ENCODE measurements around the gene ASPSCR1.

Gene ASPSCR1, protein sequence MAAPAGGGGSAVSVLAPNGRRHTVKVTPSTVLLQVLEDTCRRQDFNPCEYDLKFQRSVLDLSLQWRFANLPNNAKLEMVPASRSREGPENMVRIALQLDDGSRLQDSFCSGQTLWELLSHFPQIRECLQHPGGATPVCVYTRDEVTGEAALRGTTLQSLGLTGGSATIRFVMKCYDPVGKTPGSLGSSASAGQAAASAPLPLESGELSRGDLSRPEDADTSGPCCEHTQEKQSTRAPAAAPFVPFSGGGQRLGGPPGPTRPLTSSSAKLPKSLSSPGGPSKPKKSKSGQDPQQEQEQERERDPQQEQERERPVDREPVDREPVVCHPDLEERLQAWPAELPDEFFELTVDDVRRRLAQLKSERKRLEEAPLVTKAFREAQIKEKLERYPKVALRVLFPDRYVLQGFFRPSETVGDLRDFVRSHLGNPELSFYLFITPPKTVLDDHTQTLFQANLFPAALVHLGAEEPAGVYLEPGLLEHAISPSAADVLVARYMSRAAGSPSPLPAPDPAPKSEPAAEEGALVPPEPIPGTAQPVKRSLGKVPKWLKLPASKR

DNA sequence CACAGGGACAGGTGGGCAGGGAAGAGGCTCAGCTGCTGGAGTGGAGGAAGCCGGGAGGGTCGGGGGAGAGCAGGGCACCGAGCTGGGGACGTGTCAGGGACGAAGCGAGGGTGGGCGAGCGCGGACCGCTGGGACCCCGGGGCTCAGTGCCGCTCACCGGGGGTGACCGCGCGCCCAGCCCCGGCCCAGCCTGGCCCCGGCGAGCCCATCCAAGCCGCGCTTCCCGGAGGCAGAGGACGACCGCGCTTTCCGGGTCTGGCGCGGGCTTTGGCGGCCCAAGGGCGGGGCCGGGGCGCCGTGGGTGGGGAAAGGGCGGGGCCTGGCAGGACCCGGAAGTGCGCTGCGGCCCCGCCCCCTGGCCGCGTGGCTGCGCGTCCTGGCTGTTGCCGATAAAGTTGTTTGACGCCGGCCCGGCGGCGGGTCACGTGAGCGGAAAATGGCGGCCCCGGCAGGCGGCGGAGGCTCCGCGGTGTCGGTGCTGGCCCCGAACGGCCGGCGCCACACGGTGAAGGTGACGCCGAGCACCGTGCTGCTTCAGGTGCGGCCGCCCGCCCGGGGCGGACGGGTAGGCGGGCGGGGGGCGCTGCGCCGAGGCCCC is at the start of gene ASPSCR1:
Gene ASPSCR1, plus strand, starts transcription at position 419 of the 598 bp plus-strand sequence. Its CDS starts 18 bp downstream, at position 437.
- H4K20me1 ChIP-seq = peaks cover 43% of the 10 kb centered on the region
- H3K4me3 ChIP-seq = peak within 1 kb of the TSS; percentile 81
- H3K36me3 ChIP-seq = 0 out of 2 replicates have a peak, but pooled peaks cover 4% of the 10 kb centered on the region
- H3K9me3 ChIP-seq = peaks cover 17% of the 10 kb centered on the region
- H3K27ac ChIP-seq = peak within 1 kb of the TSS; percentile 98
- no peak for TF ChIP-seq Cebpa-rat (IDR thresholded peaks at IDR 0.05)
- peaks cover 51% of the 10 kb centered on the region for H3K4me1 ChIP-seq
- H3K4me2 ChIP-seq = peak within 1 kb of the TSS; percentile 99
- peaks cover 34% of the 10 kb centered on the region for H3K27me3 ChIP-seq
- peak within 1 kb of the TSS; percentile 94 for H3K9ac ChIP-seq

DNA sequence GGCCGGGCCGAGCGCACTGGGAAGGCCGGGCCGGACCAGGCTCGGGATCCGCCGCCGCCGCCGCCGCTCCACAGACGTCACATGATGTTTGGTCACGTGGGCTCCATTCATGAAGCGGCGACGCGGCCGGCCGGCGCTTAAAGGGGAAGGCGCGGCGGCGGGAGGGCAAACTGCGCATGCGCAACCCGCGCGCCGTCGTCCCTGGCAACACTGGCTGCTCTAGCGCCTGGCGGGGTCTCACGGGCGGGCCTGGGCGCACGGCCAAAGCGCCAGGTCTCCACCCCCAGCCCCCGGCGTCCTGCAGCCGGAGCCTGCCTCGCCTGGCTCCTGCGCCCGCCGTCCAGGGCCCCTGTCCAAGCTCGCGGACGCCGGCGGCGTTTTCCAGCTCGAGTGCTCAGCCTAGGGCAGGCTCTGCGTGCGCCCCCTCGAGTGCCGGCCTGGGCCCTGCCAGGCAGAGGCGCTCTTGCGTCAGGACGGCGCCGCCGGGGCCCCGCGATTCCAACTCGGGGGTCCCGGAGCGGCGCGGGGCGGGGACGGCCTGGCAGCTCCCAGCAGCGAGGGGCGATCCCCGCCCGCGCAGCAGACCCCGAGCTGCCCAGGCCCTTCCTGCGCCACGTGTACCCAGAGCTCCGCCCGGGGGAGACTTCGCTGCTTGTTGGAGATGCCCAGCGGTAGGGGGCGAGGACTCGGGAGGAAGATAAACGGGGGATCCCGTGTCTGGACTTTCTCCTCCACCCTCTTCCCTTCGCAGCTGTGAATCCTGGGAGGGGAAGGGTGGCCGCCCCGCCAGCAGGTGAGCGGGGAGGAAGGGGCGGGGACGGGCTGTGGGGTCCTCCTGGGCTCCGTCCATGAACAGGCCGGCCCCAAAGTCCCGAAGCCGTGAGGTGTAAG is 49.5 kb upstream of the ASPSCR1 start, which contains the start of gene MAFG:
Gene MAFG, minus strand, starts transcription at position 83 of the 891 bp plus-strand sequence. CDS start 4,550 bp downstream, outside the sequence.
- peaks cover 19% of the 10 kb centered on the region for H3K27me3 ChIP-seq
- TF ChIP-seq Cebpa-rat (IDR thresholded peaks at IDR 0.05) = no peak
- H3K9ac ChIP-seq = peak within 1 kb of the TSS; percentile 91
- H4K20me1 ChIP-seq = peaks cover 62% of the 10 kb centered on the region
- H3K4me2 ChIP-seq = peak within 1 kb of the TSS; percentile 100
- H3K4me1 ChIP-seq = peaks cover 81% of the 10 kb centered on the region
- peaks cover 2% of the 10 kb centered on the region for H3K36me3 ChIP-seq
- H3K9me3 ChIP-seq = no peaks in the 10 kb centered on the region
- peak within 1 kb of the TSS; percentile 91 for H3K27ac ChIP-seq
- peak within 1 kb of the TSS; percentile 97 for H3K4me3 ChIP-seq

DNA sequence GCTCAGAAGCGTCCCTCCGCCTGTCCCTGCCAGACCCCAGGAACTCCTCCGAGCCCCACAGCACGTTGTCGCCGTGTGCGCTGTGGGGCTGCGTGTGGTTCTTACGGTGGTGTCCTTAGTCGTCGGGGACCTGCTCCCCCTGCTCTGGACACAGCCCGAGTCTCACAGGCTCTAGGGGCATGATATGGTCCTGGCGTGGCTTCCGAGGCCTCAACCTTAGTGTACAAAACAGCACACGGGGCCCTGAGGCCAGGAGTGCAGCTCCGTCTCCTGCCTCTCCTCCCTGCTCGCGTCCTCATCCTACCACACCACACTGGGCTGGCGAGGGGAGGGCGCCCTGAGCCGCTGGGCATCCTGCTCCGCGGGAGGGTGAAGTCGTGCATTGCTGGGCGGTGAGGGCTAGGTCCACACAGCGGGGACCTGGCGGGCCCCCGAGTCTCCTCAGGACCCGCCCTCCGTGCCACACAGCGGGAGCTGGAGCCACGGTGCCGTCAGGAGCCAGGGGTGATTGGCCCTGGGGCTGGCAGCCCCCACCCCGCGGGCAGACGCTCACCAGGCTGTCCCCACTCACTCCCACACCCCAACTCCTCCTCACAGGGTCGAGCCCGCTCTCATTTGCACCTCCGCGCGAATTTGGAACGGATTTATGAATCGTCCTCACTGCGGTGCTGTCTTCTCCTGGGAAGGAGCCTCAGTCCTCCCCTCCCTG is 48.7 kb upstream of the ASPSCR1 start:
- H4K20me1 ChIP-seq = peaks cover 66% of the 10 kb centered on the region
- H3K9me3 ChIP-seq = no peaks in the 10 kb centered on the region
- TF ChIP-seq Cebpa-rat (IDR thresholded peaks at IDR 0.05) = no peak
- H3K27me3 ChIP-seq = peaks cover 19% of the 10 kb centered on the region
- peak overlapping the region; percentile 97 for H3K4me3 ChIP-seq
- H3K27ac ChIP-seq = peak overlapping the region; percentile 91
- peak overlapping the region; percentile 91 for H3K9ac ChIP-seq
- H3K36me3 ChIP-seq = peaks cover 9% of the 10 kb centered on the region
- peaks cover 73% of the 10 kb centered on the region for H3K4me1 ChIP-seq
- peak overlapping the region; percentile 94 for H3K4me2 ChIP-seq

DNA sequence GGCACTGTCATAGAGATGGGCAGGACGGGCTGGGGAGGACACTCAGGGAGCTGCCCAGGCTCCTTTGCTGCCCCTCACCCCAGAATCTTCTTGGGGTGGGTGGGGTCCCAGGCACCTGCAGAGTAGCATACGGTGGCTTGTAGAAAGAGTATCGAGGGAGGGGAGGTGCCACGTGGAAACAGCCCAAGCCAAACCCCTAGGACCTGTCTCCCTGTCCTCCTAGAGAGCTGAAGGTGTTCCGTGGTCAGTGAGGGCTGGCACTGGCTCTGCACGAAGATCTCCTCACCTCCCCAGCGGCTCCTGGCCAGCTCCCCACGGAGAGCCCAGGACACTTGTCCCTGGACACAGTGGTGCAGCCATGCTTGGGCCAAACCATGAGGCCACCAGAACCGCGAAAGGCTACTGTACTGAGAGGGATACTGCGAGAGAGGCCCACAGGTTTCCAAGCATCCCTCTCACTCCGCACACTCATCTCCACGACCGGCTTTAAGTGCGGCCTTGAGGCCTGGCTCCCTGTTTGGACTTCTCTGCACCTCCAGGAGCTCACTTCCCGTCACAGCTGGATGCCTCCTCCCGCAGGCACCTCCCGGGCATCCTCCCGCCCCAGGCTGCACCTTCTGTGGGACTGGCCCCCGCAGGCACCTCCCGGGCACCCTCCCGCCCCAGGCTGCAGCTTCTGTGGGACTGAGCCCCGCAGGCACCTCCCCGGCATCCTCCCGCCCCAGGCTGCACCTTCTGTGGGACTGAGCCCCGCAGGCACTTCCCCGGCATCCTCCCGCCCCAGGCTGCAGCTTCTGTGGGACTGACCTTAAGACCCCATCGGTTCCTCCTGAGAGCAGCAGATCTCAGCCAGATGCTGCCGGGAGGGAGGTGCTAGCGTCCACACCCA is 47.9 kb upstream of the ASPSCR1 start:
- peaks cover 66% of the 10 kb centered on the region for H4K20me1 ChIP-seq

GRCh38 chr17:81930142-81931125 is 47.0 kb upstream of the ASPSCR1 start:
- Histone ChIP-seq H3K4me1 (peaks cover 71% of the 10 kb centered on the region), H3K27me3 (peaks cover 19% of the 10 kb centered on the region), H3K9ac (no peak overlapping the region), H3K27ac (peak overlapping the region; percentile 15; the same call in 1 of the 2 replicates), H3K4me2 (peak overlapping the region; percentile 94), H3K9me3 (no peaks in the 10 kb centered on the region), H3K36me3 (peaks cover 26% of the 10 kb centered on the region), H3K4me3 (no peak overlapping the region), H4K20me1 (peaks cover 66% of the 10 kb centered on the region)
- no peak for TF ChIP-seq Cebpa-rat (IDR thresholded peaks at IDR 0.05)

More for the DNA sequence above, 47.9 kb upstream of the ASPSCR1 start:
- Histone ChIP-seq H3K4me1 (peaks cover 71% of the 10 kb centered on the region), H3K9me3 (no peaks in the 10 kb centered on the region), H3K9ac (peak overlapping the region; percentile 91), H3K4me3 (peak overlapping the region; percentile 97; the same call in 1 of the 2 replicates), H3K36me3 (peaks cover 17% of the 10 kb centered on the region), H3K27me3 (peaks cover 19% of the 10 kb centered on the region), H3K4me2 (peak overlapping the region; percentile 94), H3K27ac (no peak overlapping the region)
- TF ChIP-seq Cebpa-rat (IDR thresholded peaks at IDR 0.05) = no peak

DNA sequence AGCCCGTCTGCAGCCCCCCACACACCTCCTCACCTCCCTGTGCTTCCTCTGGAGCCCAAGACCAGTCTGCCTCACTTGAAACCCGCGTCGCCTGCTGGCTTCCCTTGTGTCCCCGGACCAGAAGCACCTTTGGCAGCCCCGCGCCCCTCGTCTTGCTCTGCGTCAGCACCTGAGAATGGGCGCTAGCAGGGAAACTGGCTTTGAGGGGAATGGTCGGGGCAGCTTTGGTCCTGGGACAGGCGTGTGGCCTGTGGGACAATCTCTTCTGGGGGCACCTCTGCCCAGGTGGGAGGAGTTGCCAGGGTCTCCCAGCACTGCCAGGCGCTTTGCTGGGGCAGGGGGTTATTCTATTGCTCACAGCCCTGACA is 46.3 kb upstream of the ASPSCR1 start:
- H4K20me1 ChIP-seq = peaks cover 61% of the 10 kb centered on the region
- no peak overlapping the region for H3K9ac ChIP-seq
- H3K4me1 ChIP-seq = peaks cover 71% of the 10 kb centered on the region
- H3K4me2 ChIP-seq = peak overlapping the region; percentile 94
- no peak overlapping the region for H3K4me3 ChIP-seq
- no peak for TF ChIP-seq Cebpa-rat (IDR thresholded peaks at IDR 0.05)
- H3K36me3 ChIP-seq = peaks cover 27% of the 10 kb centered on the region
- peak overlapping the region; percentile 15; the same call in 1 of the 2 replicates for H3K27ac ChIP-seq
- peaks cover 19% of the 10 kb centered on the region for H3K27me3 ChIP-seq
- no peaks in the 10 kb centered on the region for H3K9me3 ChIP-seq
